HepG2 (cell line): ENCODE results near the gene SPSB2. TPM values are rescaled to one million over a fixed set of nuclear protein-coding genes. Genes with fewer than 3 reads are reported as not detected.

ENCODE experiments used
- ATAC-seq: fragments of 200-7000 bp; cut with Tn5 transposase; 3 replicates; pipeline ENCODE4 v1.9.1; 2020; ENCODE audit warnings: mild to moderate bottlenecking, moderate library complexity
- BruUV-seq: library from RNA; stranded (reverse); fragments of 400-500 nt; replicated peaks from 2 replicates; lab custom pipeline; 2021; lab: Mats Ljungman, UMichigan
- CTCF ChIA-PET: fragments of 300-600 bp; formaldehyde crosslinking; extraction: SDS; loops from one replicate; lab custom pipeline; 2021; ENCODE audit warnings: low total read pairs, inconsistent platforms, low intra/inter-chr PET ratio; lab: Yijun Ruan, JAX
- POLR2A ChIA-PET: fragments of 350-600 bp; sonication (Branson Sonifier 250); formaldehyde crosslinking; loops from one replicate; lab custom pipeline; 2020; ENCODE audit warnings: antibody characterized with exemption, inconsistent platforms; lab: Yijun Ruan, JAX
- DNase-seq: peaks from one replicate; pipeline ENCODE4 v3.0.0-alpha.2; 2015; ENCODE audit warnings: low spot score
- FAIRE-seq: peaks from 3 replicates; lab custom pipeline; 2011; peaks lifted over from hg19 to GRCh38; lab: Jason Lieb, UNC
- H2AFZ ChIP-seq: one replicate; pipeline ENCODE4 v1.6.1; 2011; ENCODE audit warnings: low read length, inconsistent platforms
- H3K27ac ChIP-seq: fragments of 300-600 bp; 3 replicates; pipeline ENCODE4 v1.8.0; 2011; ENCODE audit warnings: mixed run types, mild to moderate bottlenecking, mixed read lengths, low read length, inconsistent platforms; ENCODE audit not compliant: insufficient read depth; ENCODE audit errors: extremely low read length
- H3K27me3 ChIP-seq, 2 experiments: fragments of 200-600 bp in 1 of 2; 2 replicates in 1 of 2; 3 replicates in 1 of 2; pipeline versions ENCODE4 v1.6.0 to v1.8.0; 2011; ENCODE audit warnings: low read length in 2 of 2, mild to moderate bottlenecking in 2 of 2, moderate library complexity in 2 of 2, inconsistent platforms in 1 of 2; ENCODE audit not compliant: insufficient read depth in 2 of 2, control insufficient read depth in 1 of 2
- H3K36me3 ChIP-seq, 2 experiments: fragments of 200-600 bp in 1 of 2; replicated peaks in 1 of 2; 2 replicates in 1 of 2; 3 replicates in 1 of 2; pipeline versions ENCODE4 v1.5.1 to v1.8.0; 2011; ENCODE audit warnings: low read length in 2 of 2, inconsistent platforms in 1 of 2; ENCODE audit not compliant: insufficient read depth in 2 of 2, control insufficient read depth in 1 of 2
- H3K4me1 ChIP-seq: 2 replicates; pipeline ENCODE4 v1.5.1; 2012; ENCODE audit warnings: low read length, inconsistent platforms; ENCODE audit not compliant: insufficient read depth
- H3K4me2 ChIP-seq: 2 replicates; pipeline ENCODE4 v1.6.0; 2011; ENCODE audit warnings: low read depth, low read length, inconsistent platforms
- H3K4me3 ChIP-seq, 3 experiments: fragments of 200-600 bp in 1 of 3; sonication (generic), shearing (Covaris generic) in 1 of 3; replicated peaks in 1 of 3; 2 replicates each; pipeline ENCODE4 v1.5.1; 2011 to 2016; ENCODE audit warnings: low read length in 3 of 3, inconsistent platforms in 2 of 3, low read depth in 2 of 3, mild to moderate bottlenecking in 2 of 3, control low read depth in 1 of 3, mixed read lengths in 1 of 3; ENCODE audit not compliant: insufficient read depth in 1 of 3
- H3K79me2 ChIP-seq: one replicate; pipeline ENCODE4 v1.6.1; 2011; ENCODE audit warnings: low read length, inconsistent platforms; ENCODE audit not compliant: insufficient read depth
- H3K9ac ChIP-seq: 2 replicates; pipeline ENCODE4 v1.6.0; 2011; ENCODE audit warnings: mild to moderate bottlenecking, low read depth, low read length, inconsistent platforms; ENCODE audit not compliant: insufficient read depth
- H3K9me3 ChIP-seq: 2 replicates; pipeline ENCODE4 v1.5.1; 2012; ENCODE audit warnings: mild to moderate bottlenecking, low read length
- H4K20me1 ChIP-seq: 2 replicates; pipeline ENCODE4 v1.6.0; 2011; ENCODE audit warnings: inconsistent platforms, mild to moderate bottlenecking, low read length, moderate library complexity; ENCODE audit not compliant: insufficient read depth
- ATF1 ChIP-seq: IDR thresholded peaks from 2 replicates; pipeline ENCODE4 v1.6.1; 2016; ENCODE audit warnings: mild to moderate bottlenecking, control low read depth
- CCDC6 ChIP-seq: sonication (generic); formaldehyde crosslinking; IDR thresholded peaks from 2 replicates; pipeline ENCODE4 v1.8.1; 2022; ENCODE audit warnings: mild to moderate bottlenecking, missing genetic modification reagents, moderate library complexity
- DRAP1 ChIP-seq: IDR thresholded peaks from 2 replicates; pipeline ENCODE4 v1.6.1; 2016; ENCODE audit warnings: missing genetic modification reagents, missing compliant biosample characterization
- ELF1 ChIP-seq: sonication (generic); formaldehyde crosslinking; IDR thresholded peaks from 2 replicates; pipeline ENCODE4 v1.4.0; 2020; ENCODE audit warnings: missing genetic modification reagents
- ERF ChIP-seq: IDR thresholded peaks from 2 replicates; pipeline ENCODE4 v1.6.1; 2018; ENCODE audit warnings: missing biosample characterization, missing genetic modification reagents
- HMG20B ChIP-seq: conservative IDR thresholded peaks from 2 replicates; pipeline ENCODE4 v1.6.1; 2016; ENCODE audit warnings: missing genetic modification reagents, missing compliant biosample characterization
- HNF4A ChIP-seq: sonication (generic); formaldehyde crosslinking; IDR thresholded peaks from 2 replicates; pipeline ENCODE4 v1.4.0; 2020; ENCODE audit warnings: missing genetic modification reagents
- HNF4G ChIP-seq, 2 experiments: sonication (generic) in 1 of 2; formaldehyde crosslinking in 1 of 2; IDR thresholded peaks; 2 replicates each; pipeline versions ENCODE4 v1.4.0 to v1.6.1; 2011 to 2020; ENCODE audit warnings: borderline replicate concordance in 2 of 2, low read depth in 2 of 2, mild to moderate bottlenecking in 2 of 2, low read length in 1 of 2, missing genetic modification reagents in 1 of 2, moderate library complexity in 1 of 2
- PHF21A ChIP-seq: sonication (generic); formaldehyde crosslinking; IDR thresholded peaks from 2 replicates; pipeline ENCODE4 v1.5.0; 2020; ENCODE audit warnings: mild to moderate bottlenecking, missing genetic modification reagents
- POLR2A ChIP-seq, 2 experiments: IDR thresholded peaks; 2 replicates each; pipeline ENCODE4 v1.6.1; 2011; ENCODE audit warnings: low read depth in 2 of 2, low read length in 2 of 2, mild to moderate bottlenecking in 1 of 2, moderate library complexity in 1 of 2; ENCODE audit not compliant: insufficient read depth in 1 of 2
- RFX1 ChIP-seq: fragments of 450-650 bp; IDR thresholded peaks from 2 replicates; pipeline ENCODE4 v1.6.1; 2017
- SP1 ChIP-seq, 2 experiments: fragments of 450-650 bp in 1 of 2; sonication (generic) in 1 of 2; formaldehyde crosslinking in 1 of 2; IDR thresholded peaks; 2 replicates each; pipeline versions ENCODE4 v1.4.0 to v1.6.1; 2016 to 2020; ENCODE audit warnings: missing genetic modification reagents in 1 of 2
- ZNF280B ChIP-seq: sonication (generic); formaldehyde crosslinking; IDR thresholded peaks from 2 replicates; pipeline ENCODE4 v1.5.0; 2020; ENCODE audit warnings: missing genetic modification reagents, mild to moderate bottlenecking, borderline replicate concordance
- WGBS: methylation state at CpG from one replicate; pipeline ENCODE4 v1.1.6; 2017; ENCODE audit warnings: low lambda C conversion rate; 5-methylcytosine and 5-hydroxymethylcytosine counted together
- in situ Hi-C: cut with HindIII; loops from 2 replicates; pipeline ENCODE4 v1.10.0; 2017; ENCODE audit warnings: low pct_unique_long_range_greater_than_20kb; ENCODE audit not compliant: extremely low pct_ligation_motif_present
- intact Hi-C: fragments of 100-400 bp; cut with micrococcal nuclease; formaldehyde crosslinking; loops from one replicate; pipeline ENCODE4 v1.10.0; 2022; ENCODE audit not compliant: unreplicated experiment
- polyA plus RNA-seq, 8 experiments: library from polyadenylated mRNA; depleted of rRNA in 3 of 8; stranded (reverse) in 7 of 8; unstranded in 1 of 8; fragments of >200 nt; fragmentation: Illumina TruSeq in 4 of 8; extraction: Trizol in 4 of 8; gene quantifications; 2 replicates each; pipeline versions ENCODE4 v1.2.1 to v1.2.3, GENCODE V29; 2011 to 2016; ENCODE audit warnings: low read depth in 4 of 8, missing spikeins in 1 of 8, mixed read lengths in 1 of 8; ENCODE audit not compliant: insufficient read depth in 1 of 8
- total RNA-seq, 5 experiments: library from RNA; depleted of rRNA; stranded (reverse); fragments of >200 nt; fragmentation: Illumina TruSeq; extraction: Trizol; gene quantifications; 2 replicates each; pipeline ENCODE4 v1.2.3, GENCODE V29; 2016; ENCODE audit warnings: low read depth in 1 of 5
- TF ChIP-seq, protein P1 (sequence below): sonication (generic); formaldehyde crosslinking; conservative IDR thresholded peaks from 2 replicates; pipeline ENCODE4 v1.4.0; 2020; ENCODE audit warnings: mild to moderate bottlenecking, missing genetic modification reagents, moderate library complexity

Gene SPSB2
- total and polyA plus RNA-seq, 2 of the 13 experiments (the other 11 are each of a cell fraction or from before 2014, with no cell fraction given) = 2.0 to 6.2 TPM

DNA sequence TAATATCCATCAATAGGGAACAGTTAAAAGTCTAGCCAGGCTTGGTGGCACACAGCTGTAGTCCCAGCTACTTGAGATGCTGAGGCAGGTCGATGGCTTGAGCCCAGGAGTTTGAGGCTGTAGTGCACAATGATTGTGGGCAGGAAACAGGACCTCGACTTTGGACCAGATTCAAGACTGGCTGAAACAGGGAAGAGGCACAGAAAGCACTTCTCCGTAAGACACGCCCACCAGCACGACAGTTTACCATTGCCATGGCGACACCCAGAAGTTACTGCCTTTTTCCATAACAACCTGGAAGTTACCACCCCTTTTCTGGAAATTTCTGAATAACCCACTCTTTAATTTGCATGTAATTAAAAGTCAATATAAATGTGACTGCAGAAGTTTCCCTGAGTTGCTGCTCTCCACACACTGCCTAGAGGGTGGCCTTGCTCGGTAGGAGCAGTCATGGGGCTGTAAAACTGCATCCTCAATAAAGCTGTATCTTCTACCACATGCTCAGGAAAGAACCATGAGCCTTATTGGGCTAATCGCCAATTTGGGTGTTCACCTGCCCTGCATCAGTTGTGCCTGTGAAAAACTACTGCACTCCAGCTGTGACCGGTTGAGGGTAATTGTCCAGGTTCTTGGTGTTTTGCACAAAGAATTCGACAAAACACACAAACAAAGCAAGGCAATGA, 26.9 kb upstream of the SPSB2 start:
- DNase-seq (peak; percentile 78), FAIRE-seq (peak; percentile 68), ATAC-seq (peak; percentile 70)
- Histone ChIP-seq H2AFZ (no peak overlapping the region), H3K79me2 (no peaks in the 10 kb centered on the region), H3K9ac (peak overlapping the region; percentile 62), H3K4me2 (peak overlapping the region; percentile 40), H3K27ac (peak overlapping the region; percentile 69), H3K4me1 (peaks cover 58% of the 10 kb centered on the region), H4K20me1 (no peaks in the 10 kb centered on the region), H3K36me3 (no peaks in the 10 kb centered on the region), H3K9me3 (no peaks in the 10 kb centered on the region), H3K27me3 (no peaks in the 10 kb centered on the region), H3K4me3 (peak overlapping the region in 1 of 3 experiments; percentile 1; a peak in 1 of 6 replicates)
- no TSS peak for BruUV-seq
- CTCF ChIA-PET = no interaction called here
- intact Hi-C loops = no loop called here
- in situ Hi-C loops = no loop called here
- POLR2A ChIA-PET = interaction anchor here (1.1 to 3.1 kb wide), 5 partner anchors 8 to 44 kb away, joined by 3 to 12 read pairs (median 9); partner anchors contain the start of genes C12orf57, RNU7-1 and TPI1
- 28% methylated on average over 10 of the region's 10 CpGs for WGBS
- TF ChIP-seq, protein P1, sequence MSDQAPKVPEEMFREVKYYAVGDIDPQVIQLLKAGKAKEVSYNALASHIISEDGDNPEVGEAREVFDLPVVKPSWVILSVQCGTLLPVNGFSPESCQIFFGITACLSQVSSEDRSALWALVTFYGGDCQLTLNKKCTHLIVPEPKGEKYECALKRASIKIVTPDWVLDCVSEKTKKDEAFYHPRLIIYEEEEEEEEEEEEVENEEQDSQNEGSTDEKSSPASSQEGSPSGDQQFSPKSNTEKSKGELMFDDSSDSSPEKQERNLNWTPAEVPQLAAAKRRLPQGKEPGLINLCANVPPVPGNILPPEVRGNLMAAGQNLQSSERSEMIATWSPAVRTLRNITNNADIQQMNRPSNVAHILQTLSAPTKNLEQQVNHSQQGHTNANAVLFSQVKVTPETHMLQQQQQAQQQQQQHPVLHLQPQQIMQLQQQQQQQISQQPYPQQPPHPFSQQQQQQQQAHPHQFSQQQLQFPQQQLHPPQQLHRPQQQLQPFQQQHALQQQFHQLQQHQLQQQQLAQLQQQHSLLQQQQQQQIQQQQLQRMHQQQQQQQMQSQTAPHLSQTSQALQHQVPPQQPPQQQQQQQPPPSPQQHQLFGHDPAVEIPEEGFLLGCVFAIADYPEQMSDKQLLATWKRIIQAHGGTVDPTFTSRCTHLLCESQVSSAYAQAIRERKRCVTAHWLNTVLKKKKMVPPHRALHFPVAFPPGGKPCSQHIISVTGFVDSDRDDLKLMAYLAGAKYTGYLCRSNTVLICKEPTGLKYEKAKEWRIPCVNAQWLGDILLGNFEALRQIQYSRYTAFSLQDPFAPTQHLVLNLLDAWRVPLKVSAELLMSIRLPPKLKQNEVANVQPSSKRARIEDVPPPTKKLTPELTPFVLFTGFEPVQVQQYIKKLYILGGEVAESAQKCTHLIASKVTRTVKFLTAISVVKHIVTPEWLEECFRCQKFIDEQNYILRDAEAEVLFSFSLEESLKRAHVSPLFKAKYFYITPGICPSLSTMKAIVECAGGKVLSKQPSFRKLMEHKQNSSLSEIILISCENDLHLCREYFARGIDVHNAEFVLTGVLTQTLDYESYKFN (CRISPR knock-in tag) = peak; percentile 29; the same call in 1 of the 2 replicates
- peak; percentile 41; the same call in 1 of the 2 replicates for TF ChIP-seq ELF1 (CRISPR knock-in tag)
- TF ChIP-seq ERF (CRISPR knock-in tag) = peak; percentile 34; the same call in 1 of the 2 replicates
- peak; percentile 54; the same call in 1 of the 2 replicates for TF ChIP-seq HNF4G (IDR thresholded peaks at IDR 0.05; ENCODE audit: borderline replicate concordance, low read depth, low read length)
- no peak for TF ChIP-seq HNF4G (CRISPR knock-in tag; IDR thresholded peaks at IDR 0.05; ENCODE audit: borderline replicate concordance, low read depth)
- no peak for TF ChIP-seq ATF1 (CRISPR knock-in tag)
- TF ChIP-seq PHF21A (CRISPR knock-in tag) = 0 out of 2 replicates have a peak, but pooled peaks have one; percentile 11
- TF ChIP-seq SP1 (IDR thresholded peaks at IDR 0.05) = no peak
- peak; percentile 60; the same call in 1 of the 2 replicates for TF ChIP-seq SP1 (CRISPR knock-in tag; IDR thresholded peaks at IDR 0.05)
- peak; percentile 90 for TF ChIP-seq RFX1
- TF ChIP-seq HMG20B (CRISPR knock-in tag) = no peak
- TF ChIP-seq DRAP1 (CRISPR knock-in tag) = peak; percentile 28; the same call in 1 of the 2 replicates
- TF ChIP-seq POLR2A (IDR thresholded peaks at IDR 0.05; ENCODE audit: insufficient read depth in 1 of 2, low read depth in 2 of 2, low read length in 2 of 2) = peak in 1 of 2 experiments; percentile 24; a peak in 1 of 4 replicates
- peak; percentile 63 for TF ChIP-seq HNF4A (CRISPR knock-in tag)
- no peak for TF ChIP-seq CCDC6 (CRISPR knock-in tag)
- no peak for TF ChIP-seq ZNF280B
